ENCODE results near the gene ATXN7L2.

ATXN7L2 gene

DNA sequence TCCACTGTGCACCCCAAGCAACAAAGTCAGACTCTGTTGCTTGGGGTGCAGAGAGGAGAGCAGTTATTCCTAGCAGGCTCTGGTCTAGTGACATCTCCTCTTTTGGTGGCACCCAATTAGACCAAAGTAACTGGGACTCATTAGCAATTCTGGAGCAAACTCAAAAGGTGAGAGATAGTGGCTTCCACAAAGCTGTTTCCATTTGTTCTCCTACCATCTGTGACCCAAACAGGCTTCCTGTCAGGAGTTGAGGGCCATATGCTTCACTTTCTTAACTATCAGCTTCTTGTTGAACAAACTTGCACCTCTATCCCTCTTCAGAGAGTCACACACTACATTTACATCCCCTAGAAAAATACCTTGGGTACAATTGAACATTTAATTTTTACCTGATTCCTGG, 1.5 kb upstream of the ATXN7L2 start:
- no peak overlapping the region for H3K4me3 ChIP-seq (ENCODE audit: low read length)
- no peak overlapping the region for H2AFZ ChIP-seq (ENCODE audit: low read depth, low read length)
- peaks cover 37% of the 10 kb centered on the region for H3K4me1 ChIP-seq (ENCODE audit: insufficient read depth, low read length)
- peaks cover 29% of the 10 kb centered on the region for H3K27me3 ChIP-seq (ENCODE audit: insufficient read depth, low read length)
- H3K36me3 ChIP-seq (ENCODE audit: insufficient read depth, low read length) = peaks cover 13% of the 10 kb centered on the region
- no peaks in the 10 kb centered on the region for H3K9me3 ChIP-seq (ENCODE audit: low read length)

DNA sequence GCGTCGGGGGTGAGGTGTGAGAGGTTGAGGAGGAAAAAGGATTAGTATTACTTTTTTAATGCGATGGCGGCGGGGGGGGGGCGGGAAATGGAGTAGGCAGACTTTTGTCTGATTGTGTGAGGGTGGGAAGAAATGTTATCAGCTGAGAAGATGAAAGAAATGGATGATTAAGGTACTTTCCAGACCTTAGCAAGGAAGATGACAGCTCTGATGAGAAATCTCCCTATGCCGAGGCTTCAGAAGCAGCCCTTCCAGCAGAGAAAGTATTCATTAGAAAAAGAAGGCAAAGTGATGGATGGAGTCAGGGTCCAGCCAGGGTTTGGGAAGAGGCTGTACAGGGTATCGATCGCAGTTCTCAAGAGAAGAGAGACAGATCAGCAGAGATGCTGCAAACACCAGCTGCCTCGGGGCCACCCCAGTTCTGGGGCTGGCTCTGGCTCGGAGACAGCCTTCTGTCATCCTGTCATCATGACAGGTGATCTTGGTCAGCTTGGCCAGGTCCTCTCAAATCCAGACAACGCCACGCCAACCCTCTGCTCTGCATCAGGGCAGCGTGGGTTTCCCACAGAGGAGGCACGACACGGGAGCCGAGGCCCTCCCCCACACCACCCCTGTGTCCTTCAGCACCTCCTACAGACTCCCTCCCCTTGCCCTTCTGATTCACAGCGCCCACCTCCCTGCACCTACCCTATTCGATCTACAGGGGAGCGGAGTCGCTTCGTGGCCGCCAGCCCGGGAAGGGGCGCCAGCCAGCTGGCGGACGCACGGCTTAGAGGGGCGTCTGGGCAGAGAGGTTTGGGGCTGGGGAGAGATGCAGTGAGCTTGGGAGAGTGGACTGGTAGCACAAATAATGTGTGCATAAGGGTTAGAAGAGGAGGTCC, 674 bp upstream of the ATXN7L2 start:
- H3K36me3 ChIP-seq (ENCODE audit: insufficient read depth, low read length) = peaks cover 20% of the 10 kb centered on the region
- H3K27me3 ChIP-seq (ENCODE audit: insufficient read depth, low read length) = peaks cover 22% of the 10 kb centered on the region
- peak overlapping the region; percentile 63 for H3K4me3 ChIP-seq (ENCODE audit: low read length)
- H3K9me3 ChIP-seq (ENCODE audit: low read length) = no peaks in the 10 kb centered on the region
- peak overlapping the region; percentile 49 for H2AFZ ChIP-seq (ENCODE audit: low read depth, low read length)
- H3K4me1 ChIP-seq (ENCODE audit: insufficient read depth, low read length) = peaks cover 37% of the 10 kb centered on the region

DNA sequence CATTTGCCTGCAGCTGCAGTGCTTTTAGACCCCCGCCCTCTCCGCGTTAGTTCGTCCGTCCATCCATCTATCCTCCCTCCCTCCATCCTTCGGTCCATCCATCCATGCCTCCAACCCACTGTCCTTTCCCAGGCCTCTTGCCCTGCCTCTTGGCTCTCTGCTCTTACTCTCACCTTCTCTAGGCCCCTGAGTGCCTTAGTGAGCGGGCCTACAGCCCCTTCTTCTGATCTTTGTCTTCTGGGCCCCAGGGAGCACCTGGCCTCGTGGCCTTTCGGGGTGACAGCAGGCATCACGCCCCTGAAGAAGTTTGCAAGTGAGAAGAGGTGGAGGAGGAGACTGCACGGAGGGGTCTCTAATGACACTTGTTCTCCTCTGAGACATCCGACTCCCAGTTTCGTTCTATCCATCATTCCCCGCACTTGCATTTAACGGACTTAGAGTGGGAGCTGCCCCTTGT, 842 bp downstream of the ATXN7L2 start:
- peak overlapping the region; percentile 85 for H3K4me3 ChIP-seq (ENCODE audit: low read length)
- H3K36me3 ChIP-seq (ENCODE audit: insufficient read depth, low read length) = peaks cover 33% of the 10 kb centered on the region
- no peaks in the 10 kb centered on the region for H3K9me3 ChIP-seq (ENCODE audit: low read length)
- H3K27me3 ChIP-seq (ENCODE audit: insufficient read depth, low read length) = peaks cover 14% of the 10 kb centered on the region
- H3K4me1 ChIP-seq (ENCODE audit: insufficient read depth, low read length) = peaks cover 37% of the 10 kb centered on the region
- peak overlapping the region; percentile 13 for H2AFZ ChIP-seq (ENCODE audit: low read depth, low read length)

DNA sequence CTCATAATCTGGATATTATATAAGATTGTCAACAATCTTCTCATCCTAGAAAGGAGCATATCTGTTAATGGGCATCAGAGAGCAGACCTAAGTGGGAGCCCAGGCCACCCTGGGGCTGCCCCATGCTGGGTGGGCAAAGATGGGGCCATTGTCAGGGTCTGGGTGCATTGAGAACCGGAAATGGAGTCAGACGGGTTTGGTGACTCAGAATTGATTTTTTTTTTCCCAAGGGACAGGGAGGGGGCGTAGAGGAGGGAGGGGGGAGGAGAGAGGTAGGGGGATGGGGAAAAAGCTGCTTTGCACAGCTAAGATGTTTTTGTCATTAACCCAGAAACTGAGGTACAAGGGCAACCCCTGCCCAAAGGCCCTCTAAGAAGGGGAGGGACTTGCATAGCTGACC, 1.3 kb downstream of the ATXN7L2 start:
- Histone ChIP-seq H3K4me3 (ENCODE audit: low read length) (peak overlapping the region; percentile 85), H3K9me3 (ENCODE audit: low read length) (no peaks in the 10 kb centered on the region), H3K4me1 (ENCODE audit: insufficient read depth, low read length) (peaks cover 37% of the 10 kb centered on the region), H3K27me3 (ENCODE audit: insufficient read depth, low read length) (peaks cover 9% of the 10 kb centered on the region), H3K36me3 (ENCODE audit: insufficient read depth, low read length) (peaks cover 34% of the 10 kb centered on the region), H2AFZ (ENCODE audit: low read depth, low read length) (no peak overlapping the region)

DNA sequence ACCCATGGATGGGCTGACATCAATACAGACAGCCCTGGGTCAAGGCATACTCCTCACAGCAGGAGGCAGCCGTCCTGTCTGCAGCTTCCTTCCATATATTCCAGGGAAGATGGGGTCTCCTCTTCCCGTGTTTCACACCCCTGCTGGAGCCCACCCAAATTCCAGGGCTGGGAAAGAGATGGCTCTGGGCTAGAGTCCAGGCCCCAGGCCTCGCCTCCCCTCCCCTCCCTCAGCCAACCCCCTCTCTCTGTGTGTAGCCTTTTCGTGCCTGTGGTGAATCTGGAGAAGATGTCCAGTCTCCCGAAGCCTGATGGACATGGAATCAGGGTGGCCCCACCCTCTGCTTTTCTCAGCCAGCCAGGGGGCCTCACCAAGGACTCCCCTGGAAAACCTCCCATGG, 3.6 kb downstream of the ATXN7L2 start:
- Histone ChIP-seq H3K9me3 (ENCODE audit: low read length) (no peaks in the 10 kb centered on the region), H3K27me3 (ENCODE audit: insufficient read depth, low read length) (no peaks in the 10 kb centered on the region), H3K36me3 (ENCODE audit: insufficient read depth, low read length) (peaks cover 54% of the 10 kb centered on the region), H3K4me1 (ENCODE audit: insufficient read depth, low read length) (peaks cover 20% of the 10 kb centered on the region), H3K4me3 (ENCODE audit: low read length) (no peak overlapping the region), H2AFZ (ENCODE audit: low read depth, low read length) (no peak overlapping the region)

DNA sequence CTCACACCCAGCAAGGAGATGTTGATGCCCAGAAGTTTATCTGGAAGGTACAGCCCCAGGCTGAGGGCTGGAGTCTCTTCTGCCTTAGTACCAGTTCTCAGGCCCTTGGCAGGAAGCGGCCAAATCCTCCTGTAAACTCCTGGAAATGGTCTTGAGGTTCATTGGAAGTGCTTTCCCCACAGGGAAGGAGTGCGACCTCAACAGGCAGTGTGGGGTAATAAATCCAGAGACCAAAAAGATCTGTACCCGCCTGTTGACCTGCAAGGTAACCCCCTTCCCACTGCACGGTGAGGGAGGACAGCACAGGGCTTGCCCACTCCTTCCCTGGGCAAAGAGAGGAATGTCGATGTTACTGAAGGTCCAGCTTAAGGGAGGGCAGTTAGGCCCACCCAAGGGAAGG, 4.5 kb downstream of the ATXN7L2 start:
- Histone ChIP-seq H3K4me3 (ENCODE audit: low read length) (no peak overlapping the region), H3K4me1 (ENCODE audit: insufficient read depth, low read length) (peaks cover 12% of the 10 kb centered on the region), H3K36me3 (ENCODE audit: insufficient read depth, low read length) (peaks cover 54% of the 10 kb centered on the region), H2AFZ (ENCODE audit: low read depth, low read length) (no peak overlapping the region), H3K27me3 (ENCODE audit: insufficient read depth, low read length) (no peaks in the 10 kb centered on the region), H3K9me3 (ENCODE audit: low read length) (no peaks in the 10 kb centered on the region)

DNA sequence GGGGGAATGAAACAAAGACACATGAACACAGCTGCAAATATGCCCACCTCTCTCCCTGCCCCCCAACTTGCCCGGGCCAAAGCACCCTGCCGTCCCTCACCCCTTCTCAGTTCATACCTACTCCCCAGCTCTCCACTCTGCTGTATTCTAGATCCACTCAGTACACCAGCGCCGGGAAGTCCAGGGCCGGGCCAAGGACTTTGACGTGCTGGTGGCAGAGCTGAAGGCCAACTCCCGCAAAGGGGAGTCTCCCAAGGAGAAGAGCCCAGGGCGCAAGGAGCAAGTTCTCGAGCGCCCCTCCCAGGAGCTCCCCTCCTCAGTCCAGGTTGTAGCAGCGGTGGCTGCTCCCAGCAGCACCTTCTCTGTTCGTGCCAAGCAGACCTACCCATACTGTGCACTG, 5.0 kb downstream of the ATXN7L2 start:
- Histone ChIP-seq H3K36me3 (ENCODE audit: insufficient read depth, low read length) (peaks cover 54% of the 10 kb centered on the region), H3K4me1 (ENCODE audit: insufficient read depth, low read length) (peaks cover 12% of the 10 kb centered on the region), H2AFZ (ENCODE audit: low read depth, low read length) (no peak overlapping the region), H3K27me3 (ENCODE audit: insufficient read depth, low read length) (no peaks in the 10 kb centered on the region), H3K4me3 (ENCODE audit: low read length) (no peak overlapping the region), H3K9me3 (ENCODE audit: low read length) (no peaks in the 10 kb centered on the region)

DNA sequence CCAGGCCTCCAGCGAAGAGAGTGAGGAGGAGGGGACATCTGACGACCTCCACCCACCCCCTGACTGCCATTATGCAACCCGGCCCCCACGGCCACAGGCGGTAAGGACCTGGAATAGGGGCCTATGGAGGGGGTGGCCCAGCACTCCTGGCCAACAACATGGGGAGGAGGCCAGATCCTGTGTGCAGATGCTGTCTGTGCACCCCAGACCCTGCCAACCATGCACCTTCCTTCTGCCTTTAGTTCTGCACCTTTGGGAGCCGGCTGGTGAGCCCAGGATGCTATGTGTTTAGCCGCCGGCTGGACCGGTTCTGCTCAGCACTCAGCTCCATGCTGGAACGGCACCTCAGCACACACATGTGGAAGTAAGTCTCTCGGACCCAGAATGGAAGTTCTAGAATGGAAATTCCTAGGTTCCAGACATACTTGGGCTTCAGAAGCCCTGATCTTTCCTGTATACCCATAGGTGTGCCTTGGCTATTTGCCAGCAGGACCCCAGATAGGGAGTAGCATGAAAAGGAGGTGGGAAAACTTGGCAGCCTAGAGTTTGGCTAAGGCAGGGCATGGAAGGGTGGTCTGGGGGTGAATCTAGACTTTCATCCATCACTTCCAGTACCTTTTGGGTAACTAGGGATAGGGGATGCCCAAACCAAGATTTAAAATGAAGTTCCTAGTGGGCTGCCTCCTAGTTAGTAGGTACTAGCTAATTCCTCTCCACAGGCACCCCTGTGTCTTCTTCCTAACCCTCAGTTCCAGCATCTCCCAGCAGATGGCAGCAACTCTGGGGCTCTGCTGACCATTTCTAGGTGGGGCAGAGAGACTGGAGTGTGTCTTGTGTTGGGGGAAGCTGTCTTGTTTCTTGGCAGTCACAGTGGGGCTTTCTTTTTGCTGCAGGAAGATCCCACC, 6.6 kb downstream of the ATXN7L2 start:
- no peak overlapping the region for H3K4me3 ChIP-seq (ENCODE audit: low read length)
- peaks cover 54% of the 10 kb centered on the region for H3K36me3 ChIP-seq (ENCODE audit: insufficient read depth, low read length)
- H3K27me3 ChIP-seq (ENCODE audit: insufficient read depth, low read length) = no peaks in the 10 kb centered on the region
- H3K4me1 ChIP-seq (ENCODE audit: insufficient read depth, low read length) = peaks cover 3% of the 10 kb centered on the region
- no peak overlapping the region for H2AFZ ChIP-seq (ENCODE audit: low read depth, low read length)
- H3K9me3 ChIP-seq (ENCODE audit: low read length) = no peaks in the 10 kb centered on the region

DNA sequence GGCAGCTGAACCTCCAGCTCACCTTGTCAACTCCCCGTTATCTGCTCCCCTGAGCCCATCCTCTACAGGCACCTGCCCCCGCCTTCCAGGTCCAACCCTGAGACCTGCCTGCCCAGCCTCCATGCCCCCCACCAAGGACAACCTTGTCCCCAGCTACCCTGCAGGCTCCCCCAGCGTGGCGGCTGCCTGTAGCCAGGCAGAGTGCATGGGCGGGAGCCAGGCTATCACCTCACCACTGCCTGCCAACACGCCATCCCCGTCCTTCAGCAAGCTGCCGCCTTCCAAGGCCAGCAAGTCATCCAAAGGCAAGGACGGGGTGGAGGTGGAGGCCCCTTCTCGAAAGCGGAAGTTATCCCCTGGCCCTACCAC, 7.2 kb downstream of the ATXN7L2 start:
- H3K9me3 ChIP-seq (ENCODE audit: low read length) = no peaks in the 10 kb centered on the region
- no peak overlapping the region for H3K4me3 ChIP-seq (ENCODE audit: low read length)
- H3K27me3 ChIP-seq (ENCODE audit: insufficient read depth, low read length) = no peaks in the 10 kb centered on the region
- H3K4me1 ChIP-seq (ENCODE audit: insufficient read depth, low read length) = peaks cover 2% of the 10 kb centered on the region
- H3K36me3 ChIP-seq (ENCODE audit: insufficient read depth, low read length) = peaks cover 54% of the 10 kb centered on the region
- no peak overlapping the region for H2AFZ ChIP-seq (ENCODE audit: low read depth, low read length)

DNA sequence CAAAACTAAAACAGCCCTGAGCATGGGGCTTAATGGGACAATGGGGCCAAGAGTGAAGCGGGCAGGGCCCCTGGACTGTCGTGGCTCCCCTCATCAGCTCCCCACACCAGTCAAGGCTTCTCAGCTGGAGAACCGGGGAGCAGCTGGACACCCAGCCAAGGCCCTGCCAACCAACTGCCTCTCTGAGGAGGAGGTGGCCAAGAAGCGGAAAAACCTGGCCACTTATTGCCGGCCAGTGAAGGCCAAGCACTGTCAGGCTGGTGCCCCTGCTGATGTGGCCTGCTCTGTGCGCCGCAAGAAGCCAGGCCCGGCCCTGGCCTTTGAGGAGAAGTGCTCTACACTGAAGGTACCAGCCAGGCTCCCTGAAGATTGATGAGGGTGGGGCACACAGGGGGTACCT, 7.7 kb downstream of the ATXN7L2 start:
- H3K9me3 ChIP-seq (ENCODE audit: low read length) = no peaks in the 10 kb centered on the region
- H3K36me3 ChIP-seq (ENCODE audit: insufficient read depth, low read length) = peaks cover 54% of the 10 kb centered on the region
- no peak overlapping the region for H2AFZ ChIP-seq (ENCODE audit: low read depth, low read length)
- no peaks in the 10 kb centered on the region for H3K27me3 ChIP-seq (ENCODE audit: insufficient read depth, low read length)
- no peak overlapping the region for H3K4me3 ChIP-seq (ENCODE audit: low read length)
- peaks cover 2% of the 10 kb centered on the region for H3K4me1 ChIP-seq (ENCODE audit: insufficient read depth, low read length)

DNA sequence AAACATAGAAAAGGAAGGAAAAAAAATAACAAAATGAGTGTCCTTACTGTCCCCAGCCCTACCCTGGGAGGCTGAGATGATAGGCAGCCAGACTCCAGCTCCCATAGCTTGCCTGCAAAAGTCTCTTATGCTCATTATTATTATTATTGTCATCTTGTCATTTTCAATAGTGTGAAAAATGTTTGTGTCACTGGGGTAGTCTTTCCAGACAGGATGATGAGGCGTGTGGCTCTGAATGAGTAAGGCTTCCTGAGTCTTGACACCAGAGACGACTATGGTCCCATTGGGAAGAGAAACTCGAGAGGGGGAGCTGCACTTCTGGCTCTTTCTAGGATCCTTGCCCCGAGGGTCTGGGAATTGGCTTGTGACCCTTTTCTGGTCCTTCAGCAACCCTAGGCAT, 9.1 kb downstream of the ATXN7L2 start:
- peaks cover 9% of the 10 kb centered on the region for H3K4me1 ChIP-seq (ENCODE audit: insufficient read depth, low read length)
- no peaks in the 10 kb centered on the region for H3K27me3 ChIP-seq (ENCODE audit: insufficient read depth, low read length)
- peaks cover 43% of the 10 kb centered on the region for H3K36me3 ChIP-seq (ENCODE audit: insufficient read depth, low read length)
- H3K9me3 ChIP-seq (ENCODE audit: low read length) = no peaks in the 10 kb centered on the region
- H2AFZ ChIP-seq (ENCODE audit: low read depth, low read length) = no peak overlapping the region
- H3K4me3 ChIP-seq (ENCODE audit: low read length) = no peak overlapping the region

DNA sequence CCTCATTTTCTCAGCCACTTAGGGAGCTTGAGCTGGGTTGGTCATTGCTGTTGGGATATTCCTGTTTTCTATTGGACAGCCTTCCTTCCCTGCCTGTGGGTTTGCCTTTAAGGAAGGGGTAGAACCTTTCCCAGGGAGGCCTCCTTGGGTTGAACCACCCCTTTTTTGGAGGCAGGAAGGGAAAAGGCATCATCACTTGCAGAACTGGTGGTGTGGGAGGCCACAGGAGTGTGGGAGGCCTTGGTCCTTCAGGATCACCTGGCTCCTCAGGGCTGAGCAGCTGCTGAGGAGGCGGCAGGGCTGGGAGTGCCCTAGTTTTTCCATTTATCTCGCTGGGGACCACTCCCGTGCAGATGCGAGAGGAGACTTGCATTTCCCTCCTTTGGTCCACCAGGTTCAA, 9.5 kb downstream of the ATXN7L2 start:
- H2AFZ ChIP-seq (ENCODE audit: low read depth, low read length) = no peak overlapping the region
- no peak overlapping the region for H3K4me3 ChIP-seq (ENCODE audit: low read length)
- H3K9me3 ChIP-seq (ENCODE audit: low read length) = no peaks in the 10 kb centered on the region
- H3K36me3 ChIP-seq (ENCODE audit: insufficient read depth, low read length) = peaks cover 39% of the 10 kb centered on the region
- no peaks in the 10 kb centered on the region for H3K27me3 ChIP-seq (ENCODE audit: insufficient read depth, low read length)
- peaks cover 13% of the 10 kb centered on the region for H3K4me1 ChIP-seq (ENCODE audit: insufficient read depth, low read length)

Data from neuron (in vitro differentiated cells).